GM10248 (cell line): ENCODE results near the gene ADCY1.
A peak's percentile ranks its signal among the peaks of the same experiment; 100 is the strongest.
"Not testable (repeated sequence)": the region's sequence is repeated elsewhere in the genome, so short reads cannot be mapped to it uniquely, and the experiment has no call there.

Experiments
- CTCF ChIA-PET: fragments of 300-600 bp; sonication (Branson Sonifier 250); formaldehyde crosslinking; extraction: SDS; loops from one replicate; lab custom pipeline; 2021; ENCODE audit warnings: antibody characterized with exemption; lab: Yijun Ruan, JAX
- POLR2A ChIA-PET: fragments of 350-650 bp; sonication (Branson Sonifier 250); formaldehyde crosslinking; extraction: SDS; loops from one replicate; lab custom pipeline; 2020; ENCODE audit warnings: antibody characterized with exemption; lab: Yijun Ruan, JAX
- DNase-seq: peaks from one replicate; pipeline ENCODE4 v3.0.0; 2012; ENCODE audit errors: extremely low spot score
- TF ChIP-seq, protein P1 (sequence below): IDR thresholded peaks from 2 replicates; pipeline ENCODE4 v1.5.1; 2012; ENCODE audit warnings: mild to moderate bottlenecking, low read depth; ENCODE audit errors: extremely low read depth, missing control alignments, control extremely low read depth

ADCY1 gene

DNA sequence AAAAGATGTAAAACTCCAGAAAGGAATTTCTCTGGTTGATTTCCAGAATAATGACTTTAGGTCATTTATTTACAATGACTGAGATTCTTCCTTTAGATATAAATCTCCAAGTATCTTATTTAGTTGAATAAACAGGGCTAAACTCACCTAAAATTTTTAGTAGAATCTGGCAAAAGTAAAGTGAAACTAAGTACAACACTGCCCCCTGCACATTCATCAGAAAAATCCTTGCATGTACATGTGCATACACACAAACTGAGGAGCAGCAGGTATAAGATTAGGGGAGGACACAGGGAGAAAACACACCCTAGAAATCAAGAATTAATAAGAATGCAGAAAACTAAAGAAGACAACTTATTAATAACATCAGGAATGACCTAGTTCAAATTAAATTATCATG, 174.8 kb downstream of the ADCY1 start:
- DNase-seq, CTCF ChIA-PET, POLR2A ChIA-PET: not testable (repeated sequence)
- TF ChIP-seq, protein P1, sequence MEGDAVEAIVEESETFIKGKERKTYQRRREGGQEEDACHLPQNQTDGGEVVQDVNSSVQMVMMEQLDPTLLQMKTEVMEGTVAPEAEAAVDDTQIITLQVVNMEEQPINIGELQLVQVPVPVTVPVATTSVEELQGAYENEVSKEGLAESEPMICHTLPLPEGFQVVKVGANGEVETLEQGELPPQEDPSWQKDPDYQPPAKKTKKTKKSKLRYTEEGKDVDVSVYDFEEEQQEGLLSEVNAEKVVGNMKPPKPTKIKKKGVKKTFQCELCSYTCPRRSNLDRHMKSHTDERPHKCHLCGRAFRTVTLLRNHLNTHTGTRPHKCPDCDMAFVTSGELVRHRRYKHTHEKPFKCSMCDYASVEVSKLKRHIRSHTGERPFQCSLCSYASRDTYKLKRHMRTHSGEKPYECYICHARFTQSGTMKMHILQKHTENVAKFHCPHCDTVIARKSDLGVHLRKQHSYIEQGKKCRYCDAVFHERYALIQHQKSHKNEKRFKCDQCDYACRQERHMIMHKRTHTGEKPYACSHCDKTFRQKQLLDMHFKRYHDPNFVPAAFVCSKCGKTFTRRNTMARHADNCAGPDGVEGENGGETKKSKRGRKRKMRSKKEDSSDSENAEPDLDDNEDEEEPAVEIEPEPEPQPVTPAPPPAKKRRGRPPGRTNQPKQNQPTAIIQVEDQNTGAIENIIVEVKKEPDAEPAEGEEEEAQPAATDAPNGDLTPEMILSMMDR: peak; percentile 23

DNA sequence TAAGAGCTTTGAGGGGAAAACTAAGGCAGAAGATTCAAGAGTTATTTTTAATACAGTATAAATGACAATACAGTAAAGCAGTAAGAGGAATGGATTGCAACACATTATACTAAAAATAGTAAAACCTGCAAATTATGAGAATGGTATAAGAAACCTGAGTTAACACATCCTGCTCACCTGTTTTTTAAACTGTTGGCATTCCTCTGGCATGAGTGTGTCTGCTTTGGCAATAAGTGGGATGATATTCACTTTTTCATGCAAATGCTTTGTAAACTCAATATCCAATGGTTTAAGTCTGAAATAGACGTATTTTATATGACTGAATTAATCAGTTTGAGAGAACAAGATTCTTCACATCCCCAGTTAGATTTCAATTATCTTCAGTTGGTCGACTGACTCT, 177.2 kb downstream of the ADCY1 start:
- DNase-seq, CTCF ChIA-PET, POLR2A ChIA-PET: not testable (repeated sequence)

DNA sequence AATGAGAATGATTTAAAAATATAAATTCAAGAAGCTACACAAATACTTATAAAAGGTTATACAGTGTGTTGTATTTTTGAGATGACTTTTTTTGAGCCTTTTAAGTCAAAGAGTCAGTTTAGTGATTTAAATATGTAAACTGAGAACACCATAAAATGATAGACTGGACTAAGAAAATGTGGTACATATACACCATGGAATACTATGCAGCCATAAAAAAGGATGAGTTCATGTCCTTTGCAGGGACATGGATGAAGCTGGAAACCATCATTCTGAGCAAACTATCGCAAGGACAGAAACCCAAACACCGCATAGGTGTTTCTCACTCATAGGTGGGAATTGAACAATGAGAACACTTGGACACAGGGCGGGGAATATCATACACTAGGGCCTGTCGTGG, 182.2 kb downstream of the ADCY1 start:
- CTCF ChIA-PET, DNase-seq, POLR2A ChIA-PET: not testable (repeated sequence)

DNA sequence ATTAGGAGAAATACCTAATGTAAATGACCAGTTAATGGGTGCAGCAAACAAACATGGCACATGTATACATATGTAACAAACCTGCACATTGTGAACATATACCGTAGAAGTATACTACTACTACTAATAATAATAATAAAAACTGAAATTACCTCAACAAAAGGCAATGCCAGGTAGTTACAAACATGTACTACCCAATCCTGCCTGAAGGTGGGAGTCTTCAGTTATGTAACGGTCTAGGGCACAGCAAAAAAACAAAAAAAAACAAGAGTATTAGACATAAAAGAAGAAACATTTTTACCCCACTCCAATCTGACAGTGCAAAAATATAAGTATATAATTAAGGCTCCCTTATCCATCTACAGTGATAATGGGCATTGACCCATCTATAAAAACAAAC, 182.6 kb downstream of the ADCY1 start:
- DNase-seq, POLR2A ChIA-PET, CTCF ChIA-PET: not testable (repeated sequence)

DNA sequence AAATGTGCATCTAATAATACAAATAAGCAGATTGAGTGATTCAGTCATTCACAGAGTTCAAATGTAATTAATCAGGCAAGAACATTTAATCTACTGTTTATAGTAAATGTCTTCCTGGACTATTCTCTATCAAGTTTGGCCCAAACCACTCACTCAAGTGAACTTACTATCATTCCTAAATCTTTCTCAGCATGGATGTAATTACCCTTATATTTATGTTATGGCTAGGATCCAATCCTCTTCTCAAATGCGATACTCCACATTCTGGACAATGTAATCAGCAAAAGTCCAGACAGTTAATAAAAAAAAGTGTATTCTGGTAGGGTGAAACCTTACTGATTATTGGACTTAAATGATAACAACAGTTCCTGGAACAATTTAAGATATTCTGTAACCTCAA, 185.3 kb downstream of the ADCY1 start:
- CTCF ChIA-PET, POLR2A ChIA-PET, DNase-seq: not testable (repeated sequence)

DNA sequence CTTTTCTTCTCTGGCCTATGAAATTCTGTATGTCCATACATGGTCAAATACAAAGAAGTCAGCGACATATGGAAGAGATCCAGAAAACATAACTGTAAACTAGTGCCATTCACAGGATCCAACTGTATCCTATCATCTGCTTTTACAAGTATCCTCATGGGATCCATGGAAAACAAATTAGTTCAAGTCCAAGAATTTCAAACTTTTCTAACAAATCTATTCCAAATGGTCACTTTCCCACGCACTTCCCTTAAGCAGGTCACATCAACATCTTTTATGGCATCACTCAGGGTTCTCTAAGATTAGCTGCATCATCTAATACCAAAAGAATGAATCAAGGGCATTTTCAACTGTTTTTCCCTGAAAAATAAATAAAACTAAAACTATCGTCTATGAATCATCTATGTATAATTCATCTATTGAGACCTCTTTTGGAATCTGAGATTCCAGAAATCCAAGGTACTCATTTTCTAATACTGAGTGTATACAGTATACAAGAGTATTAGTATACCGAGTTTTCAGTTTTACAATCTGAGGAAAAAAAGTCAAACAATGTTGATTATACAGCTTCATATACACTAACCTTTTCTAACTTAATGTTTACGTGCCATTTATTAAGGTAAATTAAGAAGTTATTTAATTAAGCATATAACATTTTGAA, 187.5 kb downstream of the ADCY1 start:
- POLR2A ChIA-PET, DNase-seq, CTCF ChIA-PET: not testable (repeated sequence)

DNA sequence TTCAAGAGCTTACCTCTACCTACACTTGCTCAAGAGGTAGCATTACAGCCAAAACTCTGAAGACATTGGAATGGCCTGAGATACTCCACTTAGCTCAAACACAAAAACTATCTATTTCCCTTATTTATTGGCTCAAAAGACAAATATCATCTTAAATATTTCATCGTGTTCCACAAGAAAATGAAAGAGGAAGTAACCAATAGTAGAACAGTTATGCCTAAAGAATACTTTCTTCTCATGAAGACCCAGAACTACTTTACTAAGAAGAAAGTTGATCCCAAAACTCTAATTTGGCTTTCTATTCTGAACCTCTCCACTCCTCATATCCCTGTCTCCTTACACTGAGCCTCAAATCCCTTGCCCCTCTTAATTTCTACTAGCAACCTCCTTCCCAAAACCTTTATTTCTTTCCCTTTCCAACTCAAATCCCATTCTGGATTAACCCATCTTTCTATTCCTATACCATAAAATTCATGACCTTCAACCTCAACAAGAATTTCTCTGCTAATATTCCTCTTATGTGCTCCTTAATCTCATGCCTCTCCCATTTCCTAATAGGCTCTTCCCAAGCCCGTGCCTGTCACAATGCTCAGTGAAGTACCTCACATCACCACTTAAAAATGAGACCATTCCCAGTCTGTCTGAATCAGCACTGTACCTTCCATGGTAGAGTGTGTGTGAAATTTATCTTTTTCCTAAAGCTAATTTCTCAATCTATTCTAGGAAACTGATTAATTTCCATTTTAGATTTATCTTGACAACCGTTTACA, 188.2 kb downstream of the ADCY1 start:
- POLR2A ChIA-PET, DNase-seq, CTCF ChIA-PET: not testable (repeated sequence)

DNA sequence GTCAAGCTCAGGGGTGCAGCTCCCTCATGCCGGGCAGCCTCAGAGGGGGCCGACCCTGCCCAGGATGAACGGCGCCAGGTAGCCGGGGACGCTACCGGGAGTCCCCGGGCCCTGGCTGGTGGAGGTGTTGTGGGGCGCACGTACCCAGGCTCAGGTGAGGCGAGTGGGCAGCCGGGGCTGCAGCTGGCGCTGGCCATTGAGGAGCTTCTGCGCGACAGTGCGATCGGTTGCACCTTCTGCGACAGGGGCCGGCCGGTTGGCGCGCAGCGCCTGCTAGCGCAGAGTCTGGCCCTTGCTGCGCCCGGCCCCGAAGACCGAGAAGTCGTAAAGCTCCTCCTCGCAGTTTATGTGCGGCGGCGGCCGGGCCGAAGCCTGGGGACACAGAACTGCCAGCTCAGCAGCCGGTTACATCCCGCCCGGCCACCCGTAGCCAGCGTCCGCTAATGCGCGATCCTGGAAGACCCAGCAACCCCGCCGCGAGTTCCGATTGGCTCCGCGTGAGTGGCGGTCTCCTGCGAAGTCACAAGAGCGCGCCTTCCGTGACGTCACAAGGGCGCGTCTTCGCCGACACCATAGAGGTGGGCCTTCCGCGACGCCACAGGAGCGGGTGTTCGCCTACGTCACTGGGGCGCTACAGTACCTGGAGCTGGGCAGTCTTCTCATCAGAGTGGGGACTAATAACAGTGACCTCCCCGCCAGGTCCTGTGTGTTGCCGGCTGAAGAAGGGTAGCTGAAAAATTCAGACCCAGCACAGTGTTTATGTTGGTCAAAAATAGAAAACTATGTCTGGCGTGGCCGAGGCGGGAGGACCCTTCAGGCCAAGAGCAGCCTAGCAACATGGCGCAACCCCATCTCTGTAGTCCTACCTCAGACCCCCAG, 194.6 kb downstream of the ADCY1 start:
- CTCF ChIA-PET, POLR2A ChIA-PET: not testable (repeated sequence)

DNA sequence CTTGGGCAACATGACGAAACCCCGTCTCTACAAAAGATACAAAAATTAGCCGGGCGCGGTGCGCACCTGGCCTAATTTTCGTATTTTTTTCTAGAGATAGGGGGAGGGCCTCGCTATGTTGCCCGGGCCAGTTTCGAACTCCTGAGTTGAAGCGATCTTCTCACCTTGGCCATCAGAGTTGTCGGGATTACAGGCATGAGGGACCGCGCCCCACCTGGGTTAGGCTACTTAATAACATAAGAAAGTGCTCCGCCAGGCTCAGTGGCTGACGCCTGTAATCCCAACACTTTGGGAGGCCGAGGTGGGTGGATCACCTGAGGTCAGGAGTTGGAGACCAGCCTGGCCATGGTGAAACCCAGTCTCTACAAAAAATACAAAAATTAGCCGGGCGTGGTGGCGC, 195.5 kb downstream of the ADCY1 start:
- DNase-seq, CTCF ChIA-PET, POLR2A ChIA-PET: not testable (repeated sequence)

More for the DNA sequence above, 194.6 kb downstream of the ADCY1 start:
- peak; percentile 91 for DNase-seq
